Fibroblast of upper back skin (primary cell): ENCODE results near the gene IGSF3.
A peak's percentile ranks its signal among the peaks of the same experiment; 100 is the strongest.
"Not testable (repeated sequence)": the region's sequence is repeated elsewhere in the genome, so short reads cannot be mapped to it uniquely, and the experiment has no call there.

Experiments used
- DNase-seq: peaks from one replicate; pipeline ENCODE4 v3.0.0-alpha.2; 2013

Gene IGSF3

GRCh38 chr1:116595065-116595840 lies 72.3 kb downstream of the IGSF3 start:
- DNase-seq = not testable (repeated sequence)

- DNase-seq = not testable (repeated sequence)
Observed at GRCh38 chr1:116593977-116594376, 73.6 kb downstream of the IGSF3 start.

- not testable (repeated sequence) for DNase-seq
Observed at GRCh38 chr1:116593401-116593800, 74.1 kb downstream of the IGSF3 start.

- DNase-seq = not testable (repeated sequence)
Observed at GRCh38 chr1:116591951-116592605, 75.5 kb downstream of the IGSF3 start.

GRCh38 chr1:116591006-116591950 lies 76.3 kb downstream of the IGSF3 start:
- not testable (repeated sequence) for DNase-seq

- not testable (repeated sequence) for DNase-seq
Observed at GRCh38 chr1:116590359-116591005, 77.1 kb downstream of the IGSF3 start.

- not testable (repeated sequence) for DNase-seq
Observed at GRCh38 chr1:116589101-116589735, 78.3 kb downstream of the IGSF3 start.

- no peak for DNase-seq
Observed at GRCh38 chr1:116587501-116588227, 79.9 kb downstream of the IGSF3 start.

GRCh38 chr1:116586741-116587143 lies 80.8 kb downstream of the IGSF3 start:
- DNase-seq = no peak

- no peak for DNase-seq
Observed at GRCh38 chr1:116585886-116586285, 81.6 kb downstream of the IGSF3 start.

GRCh38 chr1:116581323-116581885 lies 86.1 kb downstream of the IGSF3 start:
- no peak for DNase-seq

- peak; percentile 28 for DNase-seq
Observed at GRCh38 chr1:116580446-116581322, 86.8 kb downstream of the IGSF3 start.

GRCh38 chr1:116579259-116579875 lies 88.2 kb downstream of the IGSF3 start:
- no peak for DNase-seq

GRCh38 chr1:116578581-116578980 lies 89.0 kb downstream of the IGSF3 start:
- DNase-seq = no peak

- no peak for DNase-seq
Observed at GRCh38 chr1:116577759-116578314, 89.7 kb downstream of the IGSF3 start.

GRCh38 chr1:116574581-116575291 lies 92.8 kb downstream of the IGSF3 start:
- DNase-seq = peak; percentile 70

GRCh38 chr1:116573431-116574095 lies 94.0 kb downstream of the IGSF3 start:
- peak; percentile 42 for DNase-seq
